ENCODE measurements around the gene LAMC3.

LAMC3 gene

DNA sequence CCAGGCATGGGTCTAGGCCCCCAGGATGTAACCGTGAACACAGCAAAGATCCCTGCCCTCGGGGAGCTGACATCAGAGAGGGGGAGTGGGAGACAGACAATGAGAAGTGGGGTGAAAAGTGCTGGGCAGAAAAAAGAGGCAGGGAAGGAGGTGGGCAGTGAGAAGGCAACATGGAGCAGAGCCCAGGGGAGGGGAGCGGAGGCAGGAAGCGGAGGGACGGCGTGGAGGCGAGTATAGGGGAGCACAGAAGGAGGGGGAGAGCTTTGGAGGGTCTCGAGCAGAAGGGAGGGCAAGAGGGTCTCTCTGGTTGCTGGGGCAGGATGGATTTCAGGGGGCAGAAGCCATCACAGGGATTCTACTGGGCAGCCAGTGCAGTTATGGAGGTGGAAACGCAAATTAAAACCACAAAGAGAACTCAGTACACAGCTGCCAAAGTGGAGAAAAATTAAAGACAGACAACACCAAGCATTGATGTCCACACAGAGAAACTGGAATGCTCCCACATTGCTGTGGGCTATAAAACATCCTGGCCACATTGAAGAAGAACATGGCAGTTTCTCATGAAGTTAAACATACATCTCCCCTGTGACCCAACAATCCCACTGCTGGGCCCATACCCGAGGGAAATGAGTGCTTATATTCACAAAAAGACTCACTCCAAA is 21.1 kb upstream of the LAMC3 start:
- H3K4me3 ChIP-seq (replicated peaks; ENCODE audit: low read depth, low read length): no peak overlapping the region
- DNase-seq (ENCODE audit: low read depth): no peak
- TF ChIP-seq CTCF (IDR thresholded peaks at IDR 0.05; ENCODE audit: low read length, missing control alignments): no peak

- no peak overlapping the region for H3K4me3 ChIP-seq (replicated peaks; ENCODE audit: low read depth, low read length)
- TF ChIP-seq CTCF (IDR thresholded peaks at IDR 0.05; ENCODE audit: low read length, missing control alignments): no peak
- no peak for DNase-seq (ENCODE audit: low read depth)
These were observed 20.6 kb upstream of the LAMC3 start for GRCh38 chr9:130988400-130988747.

DNA sequence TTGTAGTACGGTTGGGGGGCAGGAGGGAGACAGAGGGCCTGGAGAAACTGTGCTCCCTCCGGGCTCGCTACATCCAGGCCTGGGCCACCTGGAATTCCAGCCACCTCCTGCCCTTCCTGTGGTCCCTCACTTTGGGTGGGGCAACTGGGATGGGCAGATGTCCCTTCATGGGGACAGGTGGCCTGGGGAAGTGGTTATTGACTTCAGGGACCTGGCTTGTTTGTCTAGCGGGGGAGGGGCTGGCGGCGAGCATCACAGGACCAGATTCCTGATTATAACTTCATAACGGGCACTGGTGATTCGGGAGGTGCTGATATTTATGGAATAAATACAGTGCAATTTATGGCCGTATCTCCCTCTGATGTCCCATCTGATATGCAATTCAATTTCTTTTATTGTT is 20.1 kb upstream of the LAMC3 start:
- no peak overlapping the region for H3K4me3 ChIP-seq (replicated peaks; ENCODE audit: low read depth, low read length)
- DNase-seq (ENCODE audit: low read depth): no peak
- no peak for TF ChIP-seq CTCF (IDR thresholded peaks at IDR 0.05; ENCODE audit: low read length, missing control alignments)

GRCh38 chr9:130989391-130989790 is 19.6 kb upstream of the LAMC3 start:
- no peak for DNase-seq (ENCODE audit: low read depth)
- H3K4me3 ChIP-seq (replicated peaks; ENCODE audit: low read depth, low read length): no peak overlapping the region
- TF ChIP-seq CTCF (IDR thresholded peaks at IDR 0.05; ENCODE audit: low read length, missing control alignments): no peak

DNA sequence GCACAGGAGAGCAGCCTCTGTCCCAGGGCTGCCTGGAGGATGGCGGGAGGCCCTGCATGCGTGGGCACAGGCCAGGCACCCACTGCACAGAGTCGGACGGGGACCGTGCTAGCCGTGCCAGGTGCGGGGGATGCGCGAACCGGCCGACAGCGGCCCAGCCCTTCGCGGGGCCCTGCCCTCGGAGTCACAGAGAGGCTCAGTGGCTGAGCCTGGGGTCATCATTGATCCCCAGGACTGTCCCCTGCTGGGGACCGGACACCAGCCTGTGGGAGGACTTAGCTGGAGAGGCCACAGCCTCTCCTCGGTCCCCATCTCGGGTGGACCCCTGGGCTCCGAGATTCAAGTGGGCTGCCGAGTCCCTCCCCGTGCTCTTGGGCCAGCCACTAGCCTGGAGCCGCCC is 19.1 kb upstream of the LAMC3 start:
- no peak for TF ChIP-seq CTCF (IDR thresholded peaks at IDR 0.05; ENCODE audit: low read length, missing control alignments)
- DNase-seq (ENCODE audit: low read depth): no peak

DNA sequence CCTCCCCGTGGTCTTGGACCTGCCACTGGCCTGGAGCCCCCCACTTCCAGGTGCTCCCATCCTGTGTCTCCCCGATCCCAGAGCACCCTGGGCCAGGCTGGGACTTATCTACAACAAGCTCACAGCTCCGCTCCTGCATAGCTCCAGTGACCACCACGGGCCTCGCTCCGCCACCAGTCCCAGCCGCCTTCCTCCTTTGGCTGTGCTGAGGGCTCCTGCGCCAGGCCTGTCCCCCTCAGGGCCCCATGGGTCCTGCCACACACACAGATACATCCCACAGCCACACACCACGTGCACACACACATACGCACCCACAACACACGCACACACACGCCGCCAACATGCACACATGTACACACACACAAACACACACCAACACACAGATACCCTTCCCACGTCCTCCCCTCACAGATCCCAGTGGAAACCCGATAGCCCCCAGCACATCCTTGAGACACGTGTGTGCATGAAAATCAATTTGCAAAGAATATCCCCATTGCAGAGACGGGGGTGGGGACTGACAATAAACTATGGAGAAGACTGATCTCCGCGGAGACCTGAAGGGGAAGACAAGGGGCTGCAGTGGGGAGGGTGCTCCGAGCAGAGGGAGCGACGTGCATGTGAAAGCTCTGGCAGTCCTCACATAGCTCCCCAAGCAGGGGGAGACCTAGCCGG is 18.5 kb upstream of the LAMC3 start:
- no peak for DNase-seq (ENCODE audit: low read depth)
- TF ChIP-seq CTCF (IDR thresholded peaks at IDR 0.05; ENCODE audit: low read length, missing control alignments): no peak
- H3K4me3 ChIP-seq (replicated peaks; ENCODE audit: low read depth, low read length): no peak overlapping the region

More for the DNA sequence above, 19.1 kb upstream of the LAMC3 start:
- no peak overlapping the region for H3K4me3 ChIP-seq (replicated peaks; ENCODE audit: low read depth, low read length)

All from fibroblast of pulmonary artery (primary cell).